GM19193 (cell line): ENCODE measurements around the gene GPC6.

ENCODE experiments used
- POLR2A ChIP-seq: IDR thresholded peaks from 4 replicates; pipeline ENCODE4 v1.6.1; 2011; ENCODE audit not compliant: insufficient read depth, insufficient read length; ENCODE audit errors: extremely low read depth

Gene GPC6

GRCh38 chr13:94280845-94281244, 1054.2 kb downstream of the GPC6 start:
- TF ChIP-seq POLR2A: no peak

GRCh38 chr13:94286581-94286980, 1060.0 kb downstream of the GPC6 start:
- TF ChIP-seq POLR2A: no peak

GRCh38 chr13:94291631-94292322, 1065.2 kb downstream of the GPC6 start:
- no peak for TF ChIP-seq POLR2A

DNA sequence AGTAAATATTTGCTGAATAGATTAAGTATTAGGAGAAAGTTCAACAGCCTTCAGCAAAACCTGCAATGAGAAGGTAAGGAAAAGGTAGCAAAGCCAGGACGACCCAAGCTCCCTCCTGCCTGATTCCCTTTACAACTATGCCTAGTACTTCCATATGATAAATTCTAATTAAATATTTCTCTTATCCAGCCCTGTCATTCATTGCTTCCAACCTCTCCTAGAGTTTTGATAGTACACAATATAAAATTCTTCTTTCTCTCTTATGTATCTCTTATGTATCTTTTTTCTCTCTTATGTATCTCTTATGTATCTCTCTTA, 1065.7 kb downstream of the GPC6 start:
- TF ChIP-seq POLR2A: no peak

DNA sequence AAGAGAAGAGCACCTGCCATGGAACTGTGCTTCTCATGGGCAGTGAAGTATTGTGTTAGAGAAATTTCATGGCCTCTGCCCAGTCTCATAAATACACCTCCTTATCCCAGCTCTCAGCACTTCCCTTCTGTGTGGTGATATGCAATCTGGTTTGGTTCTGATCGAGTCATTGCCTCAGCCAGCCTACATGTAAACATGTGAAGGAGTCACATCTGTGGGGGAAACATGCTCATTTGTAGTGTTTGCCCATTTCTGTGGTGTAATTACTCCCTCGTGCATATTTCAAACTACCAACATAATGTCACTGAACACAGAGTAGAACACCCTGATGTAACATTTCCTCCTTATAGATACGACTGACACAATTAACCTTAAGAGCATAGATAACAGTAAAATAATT, 1069.9 kb downstream of the GPC6 start:
- TF ChIP-seq POLR2A: no peak

DNA sequence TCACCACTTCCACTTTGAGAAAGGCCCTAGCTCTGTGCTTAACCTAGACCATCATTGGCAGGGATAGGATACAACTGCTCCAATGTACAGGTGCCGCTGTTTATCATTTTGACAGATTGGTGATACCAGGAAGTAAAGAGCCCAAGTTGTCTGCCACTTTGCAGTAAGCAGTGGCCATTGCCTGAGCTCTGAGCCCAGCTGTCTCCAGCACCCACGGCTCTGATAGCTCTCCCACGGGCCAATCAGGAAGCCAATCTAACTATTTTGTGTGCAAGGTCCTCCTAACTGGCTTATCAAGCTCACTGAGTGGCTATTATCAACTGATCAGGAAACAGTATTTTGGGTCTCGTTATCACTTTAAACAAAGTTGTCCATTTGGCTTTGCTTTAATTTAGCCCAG, 1071.7 kb downstream of the GPC6 start:
- TF ChIP-seq POLR2A: no peak

- no peak for TF ChIP-seq POLR2A
These were observed 1073.8 kb downstream of the GPC6 start for GRCh38 chr13:94300401-94300800.

DNA sequence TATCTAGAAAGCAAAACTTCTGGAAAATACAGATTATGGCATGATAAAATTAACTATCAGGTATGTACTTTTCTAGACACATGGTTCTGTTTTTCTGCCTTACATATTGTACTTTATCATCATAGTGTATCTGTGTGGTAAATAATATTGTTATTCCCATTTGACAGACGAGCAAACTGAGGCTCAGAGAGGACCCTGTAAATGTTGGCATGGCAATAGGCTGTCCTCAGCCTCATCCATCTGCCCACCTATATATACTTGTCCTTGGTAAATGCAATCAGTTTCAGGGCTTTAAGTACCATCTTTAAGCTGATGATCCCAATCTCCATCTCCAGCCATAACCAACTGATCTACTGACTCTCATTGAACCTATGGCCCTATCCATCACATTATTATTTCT, 1074.9 kb downstream of the GPC6 start:
- no peak for TF ChIP-seq POLR2A

- no peak for TF ChIP-seq POLR2A
These were observed 1077.1 kb downstream of the GPC6 start for GRCh38 chr13:94303644-94304174.

- no peak for TF ChIP-seq POLR2A
These were observed 1078.4 kb downstream of the GPC6 start for GRCh38 chr13:94305033-94305432.

DNA sequence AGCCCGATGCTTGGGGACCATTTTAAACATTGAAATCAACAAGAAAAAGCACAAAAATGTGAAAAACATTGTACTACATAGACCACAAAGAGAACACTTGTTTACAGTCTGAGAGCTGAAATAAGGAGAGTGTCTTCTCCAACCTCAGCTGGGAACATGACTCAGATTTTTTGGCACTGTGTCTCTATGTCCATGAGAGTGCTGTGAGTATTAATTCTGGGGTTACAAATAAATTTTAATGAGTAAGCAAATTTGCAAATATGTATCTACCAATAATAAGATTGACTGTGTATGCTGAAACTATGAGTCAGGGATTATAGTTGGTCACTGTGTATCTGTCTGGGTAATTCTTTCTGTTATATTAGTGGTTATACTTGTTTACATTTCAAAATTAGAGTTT, 1078.9 kb downstream of the GPC6 start:
- no peak for TF ChIP-seq POLR2A

DNA sequence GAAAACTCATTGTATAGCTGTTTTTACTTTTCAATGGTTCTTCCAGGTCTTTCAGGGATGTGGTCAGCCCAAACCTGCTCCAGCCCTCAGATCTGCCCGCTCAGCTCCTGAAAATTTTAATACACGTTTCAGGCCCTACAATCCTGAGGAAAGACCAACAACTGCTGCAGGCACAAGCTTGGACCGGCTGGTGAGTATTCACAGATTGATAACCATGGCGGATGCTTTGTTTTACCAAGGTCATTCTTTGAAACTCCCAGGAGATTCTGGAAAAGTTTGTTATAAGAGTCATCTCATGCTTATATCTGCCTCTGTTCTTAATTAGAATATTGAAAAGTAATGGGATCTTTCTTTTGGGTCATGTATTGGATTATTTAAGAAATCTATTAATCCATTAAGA, 1079.3 kb downstream of the GPC6 start:
- no peak for TF ChIP-seq POLR2A

- no peak for TF ChIP-seq POLR2A
These were observed 1082.2 kb downstream of the GPC6 start for GRCh38 chr13:94308832-94309231.

DNA sequence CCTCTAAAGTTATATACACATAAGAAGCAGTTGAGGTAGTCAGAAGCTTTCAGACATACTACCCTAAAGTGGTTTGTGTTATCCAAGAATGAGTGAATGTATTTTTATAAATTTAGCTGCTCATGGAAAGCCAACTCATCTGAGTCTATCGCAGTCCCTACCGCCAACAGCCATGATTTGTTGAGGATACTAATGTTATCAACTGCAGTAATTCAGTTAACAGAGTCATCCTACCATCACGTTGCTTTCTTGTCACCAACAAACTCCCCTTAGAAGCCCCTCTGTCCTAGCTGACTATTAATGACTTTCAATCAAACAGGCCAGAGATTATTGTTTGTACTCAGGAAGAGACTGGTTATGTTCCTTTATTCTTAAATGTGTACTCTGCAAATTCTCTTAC, 1083.0 kb downstream of the GPC6 start:
- TF ChIP-seq POLR2A: no peak

- no peak for TF ChIP-seq POLR2A
These were observed 1083.6 kb downstream of the GPC6 start for GRCh38 chr13:94309997-94310855.

GRCh38 chr13:94311893-94312292, 1085.3 kb downstream of the GPC6 start:
- no peak for TF ChIP-seq POLR2A
